ENCODE results near the gene PDE1C.

DNA sequence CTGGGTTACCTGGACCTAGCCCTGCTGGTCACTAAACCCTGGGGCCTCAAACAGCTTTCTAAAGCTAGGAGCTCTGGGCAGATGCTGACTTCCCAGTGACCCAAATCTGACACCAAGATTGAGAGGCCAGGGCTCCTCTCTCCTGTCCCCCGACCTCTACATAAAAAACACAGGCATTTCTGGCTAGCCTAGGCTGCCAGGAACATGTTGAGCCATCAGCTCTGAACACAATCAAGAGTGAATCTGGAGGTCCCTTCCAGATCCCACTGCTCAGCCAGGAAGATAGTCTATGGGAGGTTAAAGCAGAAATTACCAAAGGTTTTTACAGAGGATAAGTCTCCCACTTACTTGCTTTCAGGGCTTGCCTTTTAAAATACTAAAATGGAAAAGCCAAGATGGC is 22.1 kb upstream of the PDE1C start:
- TF ChIP-seq, protein P1, sequence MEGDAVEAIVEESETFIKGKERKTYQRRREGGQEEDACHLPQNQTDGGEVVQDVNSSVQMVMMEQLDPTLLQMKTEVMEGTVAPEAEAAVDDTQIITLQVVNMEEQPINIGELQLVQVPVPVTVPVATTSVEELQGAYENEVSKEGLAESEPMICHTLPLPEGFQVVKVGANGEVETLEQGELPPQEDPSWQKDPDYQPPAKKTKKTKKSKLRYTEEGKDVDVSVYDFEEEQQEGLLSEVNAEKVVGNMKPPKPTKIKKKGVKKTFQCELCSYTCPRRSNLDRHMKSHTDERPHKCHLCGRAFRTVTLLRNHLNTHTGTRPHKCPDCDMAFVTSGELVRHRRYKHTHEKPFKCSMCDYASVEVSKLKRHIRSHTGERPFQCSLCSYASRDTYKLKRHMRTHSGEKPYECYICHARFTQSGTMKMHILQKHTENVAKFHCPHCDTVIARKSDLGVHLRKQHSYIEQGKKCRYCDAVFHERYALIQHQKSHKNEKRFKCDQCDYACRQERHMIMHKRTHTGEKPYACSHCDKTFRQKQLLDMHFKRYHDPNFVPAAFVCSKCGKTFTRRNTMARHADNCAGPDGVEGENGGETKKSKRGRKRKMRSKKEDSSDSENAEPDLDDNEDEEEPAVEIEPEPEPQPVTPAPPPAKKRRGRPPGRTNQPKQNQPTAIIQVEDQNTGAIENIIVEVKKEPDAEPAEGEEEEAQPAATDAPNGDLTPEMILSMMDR (IDR thresholded peaks at IDR 0.05): no peak
- TF ChIP-seq POLR2A (IDR thresholded peaks at IDR 0.05): no peak

Measured in ovary (tissue), 3 donors.